ENCODE results near the gene TAS2R50.

TAS2R50 gene

GRCh38 chr12:10952645-10953044, 34.1 kb downstream of the TAS2R50 start:
- DNase-seq (ENCODE audit: low spot score): no peak

- DNase-seq (ENCODE audit: low spot score): no peak
These were observed 43.5 kb downstream of the TAS2R50 start for GRCh38 chr12:10943167-10943566.

DNA sequence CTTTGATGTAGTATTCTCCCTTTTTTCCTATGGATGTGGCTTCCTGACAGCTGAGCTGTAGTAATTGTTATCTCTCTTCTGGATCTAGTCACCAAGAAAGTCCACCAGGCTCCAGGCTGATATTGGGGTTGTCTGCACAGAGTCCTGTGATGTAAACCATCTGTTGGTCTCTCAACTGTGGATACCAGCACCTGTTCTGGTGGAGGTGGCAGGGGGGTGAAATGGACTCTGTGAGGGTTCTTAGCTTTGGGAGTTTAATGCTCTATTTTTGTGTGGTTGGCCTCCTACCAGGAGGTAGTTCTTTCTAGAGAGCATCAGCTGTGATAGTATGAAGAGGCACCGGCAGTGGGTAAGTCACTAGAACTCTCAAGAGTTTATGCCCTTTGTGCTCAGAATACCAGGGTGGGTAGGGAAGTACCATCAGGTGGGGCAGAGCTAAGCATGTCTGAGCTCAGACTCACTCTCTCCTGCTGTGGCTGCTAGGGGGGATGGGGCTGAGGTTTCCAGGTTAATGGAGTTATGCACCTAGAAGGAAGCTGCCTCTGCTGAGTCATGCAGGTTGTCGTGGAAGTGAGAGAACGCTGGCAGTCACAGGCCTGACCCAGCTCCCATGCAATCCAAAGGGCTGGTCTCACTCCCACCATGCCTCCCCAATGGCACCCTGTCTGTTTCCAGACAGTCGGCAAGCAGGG, 44.6 kb downstream of the TAS2R50 start:
- no peak for DNase-seq (ENCODE audit: low spot score)

DNA sequence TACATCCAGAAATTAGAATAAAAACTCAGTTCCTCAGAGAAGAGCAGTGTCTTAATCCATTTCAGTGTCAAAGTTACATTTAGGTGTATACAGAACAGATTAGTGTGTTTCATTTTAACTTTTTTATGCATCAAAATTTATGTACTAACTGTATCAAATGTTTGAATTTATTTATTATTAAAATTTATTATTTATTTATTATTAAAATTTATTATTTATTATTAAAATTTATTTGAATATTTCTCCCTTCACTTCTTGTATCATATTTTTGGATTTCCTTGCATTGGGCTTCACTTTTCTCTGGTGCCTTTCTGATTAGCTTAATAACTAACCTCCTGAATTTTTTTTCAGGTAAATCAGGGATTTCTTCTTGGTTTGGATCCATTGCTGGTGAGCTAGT, 45.3 kb downstream of the TAS2R50 start:
- no peak for DNase-seq (ENCODE audit: low spot score)

GRCh38 chr12:10940389-10940788, 46.3 kb downstream of the TAS2R50 start:
- DNase-seq (ENCODE audit: low spot score): peak; percentile 67

- no peak for DNase-seq (ENCODE audit: low spot score)
These were observed 47.5 kb downstream of the TAS2R50 start, which contains the start of gene TAS2R14 for GRCh38 chr12:10939163-10939562. Gene TAS2R14, minus strand, starts transcription at chr12:10939263. Its CDS starts 56 bp downstream, at chr12:10939207.

- DNase-seq (ENCODE audit: low spot score): no peak
These were observed 50.2 kb downstream of the TAS2R50 start for GRCh38 chr12:10936506-10936905.
